ENCODE measurements around the gene NAA20.

DNA sequence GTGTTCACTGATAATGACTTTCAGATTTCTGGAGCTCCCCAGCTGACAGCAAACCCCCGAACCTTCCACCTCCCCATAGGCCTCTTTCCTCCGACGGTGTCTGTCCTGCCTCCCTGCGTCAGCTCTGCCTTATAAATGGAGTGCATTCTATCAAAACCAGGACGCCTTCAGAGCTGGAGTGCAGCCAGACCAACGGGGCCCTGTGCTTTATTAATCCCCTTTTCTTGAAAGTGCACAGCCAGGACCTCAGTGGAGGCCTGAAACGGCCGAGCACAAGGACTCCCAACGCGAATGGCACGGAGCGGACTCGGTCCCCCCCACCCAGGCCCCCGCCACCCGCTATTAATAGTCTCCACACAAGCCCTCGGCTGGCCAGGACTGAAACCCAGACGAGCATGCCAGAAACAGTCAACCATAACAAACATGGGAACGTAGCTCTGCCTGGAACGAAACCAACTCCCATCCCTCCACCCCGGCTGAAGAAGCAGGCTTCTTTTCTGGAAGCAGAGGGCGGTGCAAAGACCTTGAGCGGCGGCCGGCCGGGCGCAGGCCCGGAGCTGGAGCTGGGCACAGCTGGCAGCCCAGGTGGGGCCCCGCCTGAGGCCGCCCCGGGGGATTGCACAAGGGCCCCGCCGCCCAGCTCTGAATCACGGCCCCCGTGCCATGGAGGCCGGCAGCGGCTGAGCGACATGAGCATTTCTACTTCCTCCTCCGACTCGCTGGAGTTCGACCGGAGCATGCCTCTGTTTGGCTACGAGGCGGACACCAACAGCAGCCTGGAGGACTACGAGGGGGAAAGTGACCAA, 42.3 kb upstream of the NAA20 start:
- TF ChIP-seq, protein P1, sequence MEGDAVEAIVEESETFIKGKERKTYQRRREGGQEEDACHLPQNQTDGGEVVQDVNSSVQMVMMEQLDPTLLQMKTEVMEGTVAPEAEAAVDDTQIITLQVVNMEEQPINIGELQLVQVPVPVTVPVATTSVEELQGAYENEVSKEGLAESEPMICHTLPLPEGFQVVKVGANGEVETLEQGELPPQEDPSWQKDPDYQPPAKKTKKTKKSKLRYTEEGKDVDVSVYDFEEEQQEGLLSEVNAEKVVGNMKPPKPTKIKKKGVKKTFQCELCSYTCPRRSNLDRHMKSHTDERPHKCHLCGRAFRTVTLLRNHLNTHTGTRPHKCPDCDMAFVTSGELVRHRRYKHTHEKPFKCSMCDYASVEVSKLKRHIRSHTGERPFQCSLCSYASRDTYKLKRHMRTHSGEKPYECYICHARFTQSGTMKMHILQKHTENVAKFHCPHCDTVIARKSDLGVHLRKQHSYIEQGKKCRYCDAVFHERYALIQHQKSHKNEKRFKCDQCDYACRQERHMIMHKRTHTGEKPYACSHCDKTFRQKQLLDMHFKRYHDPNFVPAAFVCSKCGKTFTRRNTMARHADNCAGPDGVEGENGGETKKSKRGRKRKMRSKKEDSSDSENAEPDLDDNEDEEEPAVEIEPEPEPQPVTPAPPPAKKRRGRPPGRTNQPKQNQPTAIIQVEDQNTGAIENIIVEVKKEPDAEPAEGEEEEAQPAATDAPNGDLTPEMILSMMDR (conservative IDR thresholded peaks at IDR 0.05; ENCODE audit: low read depth, low read length), result no peak
- peak; percentile 36 for TF ChIP-seq RCOR1 (IDR thresholded peaks at IDR 0.05; ENCODE audit: insufficient replicate concordance, low read length)
- TF ChIP-seq MAZ (IDR thresholded peaks at IDR 0.05; ENCODE audit: borderline replicate concordance, low read depth, low read length), result peak; percentile 58; the same call in 1 of the 2 replicates
- no peak for TF ChIP-seq MAFK (IDR thresholded peaks at IDR 0.05; ENCODE audit: low read depth, low read length)
- TF ChIP-seq FOS (IDR thresholded peaks at IDR 0.05; ENCODE audit: low read depth, low read length), result peak; percentile 35
- TF ChIP-seq MXI1 (IDR thresholded peaks at IDR 0.05; ENCODE audit: borderline replicate concordance, low read depth, low read length), result peak; percentile 60; the same call in 1 of the 2 replicates
- TF ChIP-seq NFE2L2 (IDR thresholded peaks at IDR 0.05; ENCODE audit: low read depth, low read length), result no peak
- TF ChIP-seq, protein P2, sequence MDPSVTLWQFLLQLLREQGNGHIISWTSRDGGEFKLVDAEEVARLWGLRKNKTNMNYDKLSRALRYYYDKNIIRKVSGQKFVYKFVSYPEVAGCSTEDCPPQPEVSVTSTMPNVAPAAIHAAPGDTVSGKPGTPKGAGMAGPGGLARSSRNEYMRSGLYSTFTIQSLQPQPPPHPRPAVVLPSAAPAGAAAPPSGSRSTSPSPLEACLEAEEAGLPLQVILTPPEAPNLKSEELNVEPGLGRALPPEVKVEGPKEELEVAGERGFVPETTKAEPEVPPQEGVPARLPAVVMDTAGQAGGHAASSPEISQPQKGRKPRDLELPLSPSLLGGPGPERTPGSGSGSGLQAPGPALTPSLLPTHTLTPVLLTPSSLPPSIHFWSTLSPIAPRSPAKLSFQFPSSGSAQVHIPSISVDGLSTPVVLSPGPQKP (IDR thresholded peaks at IDR 0.05; ENCODE audit: borderline replicate concordance, low read depth, low read length), result no peak
